HG03175 (cell line): ENCODE measurements around the gene INVS.
"Not testable (repeated sequence)": the region's sequence is repeated elsewhere in the genome, so short reads cannot be mapped to it uniquely, and the experiment has no call there.

Experiments
- ATAC-seq: cut with Tn5 transposase; IDR thresholded peaks from one replicate; pipeline ENCODE4 v1.9.1; 2021; ENCODE audit warnings: mild to moderate bottlenecking, moderate library complexity; ENCODE audit not compliant: unreplicated experiment

INVS gene

DNA sequence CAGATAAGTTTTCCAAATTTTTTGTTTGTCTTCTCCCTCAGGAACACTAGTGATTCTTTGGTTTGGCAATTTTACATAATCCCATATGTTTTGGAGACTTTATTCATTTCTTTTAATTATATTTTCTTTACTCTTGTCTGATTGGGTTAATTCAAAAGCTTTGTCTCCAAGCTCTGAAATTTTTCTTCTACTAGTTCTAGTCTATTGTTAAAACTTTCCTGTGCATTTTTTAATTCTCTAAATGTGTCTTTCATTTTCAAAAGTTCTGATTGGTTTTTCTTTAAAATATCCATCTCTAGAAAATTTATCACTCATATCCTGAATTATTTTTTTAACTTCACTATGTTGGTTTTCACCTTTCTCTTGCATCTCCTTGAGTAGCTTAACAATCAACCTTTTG lies 92.2 kb downstream of the INVS start:
- ATAC-seq = no peak

DNA sequence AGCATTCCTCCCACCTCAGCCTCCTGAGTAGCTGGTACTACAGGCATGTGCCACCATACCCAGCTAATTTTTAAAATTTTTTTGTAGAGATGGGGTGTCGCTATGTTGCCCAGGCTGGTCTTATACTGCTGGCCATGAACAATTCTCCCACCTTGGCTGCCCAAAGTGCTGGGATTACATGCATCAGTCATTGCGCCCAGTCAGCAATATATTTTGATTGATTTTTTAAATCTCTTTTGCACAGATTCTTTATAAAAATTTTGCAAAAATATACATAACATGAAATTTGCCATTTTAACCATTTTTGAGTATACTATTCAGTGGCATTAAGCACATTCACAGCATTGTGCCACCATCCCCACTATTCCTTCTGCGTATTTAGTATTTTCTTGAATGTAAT lies 94.0 kb downstream of the INVS start:
- no peak for ATAC-seq

DNA sequence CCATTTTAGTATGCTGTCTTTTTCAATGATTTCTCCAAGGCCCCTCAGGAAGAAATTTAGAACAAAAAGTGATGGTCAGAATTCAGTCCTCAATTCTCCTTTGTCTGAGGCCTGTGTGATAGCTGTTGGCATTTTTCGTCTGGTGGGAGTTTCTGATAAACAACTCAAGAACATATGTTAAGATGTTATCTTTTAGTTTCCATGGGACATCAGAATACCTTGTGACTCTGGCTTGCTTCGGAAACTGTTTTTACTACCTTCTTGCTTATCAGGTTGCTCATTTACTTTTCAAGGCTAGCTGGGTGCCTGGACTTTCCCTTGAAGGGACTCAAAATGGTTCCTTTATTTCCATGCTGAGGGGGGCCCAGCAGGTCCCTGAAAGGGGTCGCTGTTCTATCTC lies 97.2 kb downstream of the INVS start:
- no peak for ATAC-seq

DNA sequence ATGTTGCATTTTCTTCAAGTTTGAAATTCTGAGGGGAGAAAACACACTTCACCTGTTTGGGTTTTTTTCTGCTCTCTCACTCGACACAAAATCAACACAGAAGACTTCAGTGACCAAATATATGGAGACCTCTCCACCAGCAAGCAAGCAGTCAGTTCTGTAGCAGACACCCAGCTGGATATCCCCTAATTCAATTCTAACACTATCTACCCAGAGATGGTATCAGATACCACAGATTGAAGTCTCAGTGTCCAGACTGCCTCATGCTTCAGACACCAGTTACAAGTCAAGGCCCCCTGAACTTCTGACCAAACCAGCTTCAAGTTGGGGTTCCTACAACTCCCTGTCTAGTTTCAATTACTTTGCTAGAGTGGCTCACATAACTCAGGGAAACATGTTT lies 97.8 kb downstream of the INVS start:
- ATAC-seq = no peak

DNA sequence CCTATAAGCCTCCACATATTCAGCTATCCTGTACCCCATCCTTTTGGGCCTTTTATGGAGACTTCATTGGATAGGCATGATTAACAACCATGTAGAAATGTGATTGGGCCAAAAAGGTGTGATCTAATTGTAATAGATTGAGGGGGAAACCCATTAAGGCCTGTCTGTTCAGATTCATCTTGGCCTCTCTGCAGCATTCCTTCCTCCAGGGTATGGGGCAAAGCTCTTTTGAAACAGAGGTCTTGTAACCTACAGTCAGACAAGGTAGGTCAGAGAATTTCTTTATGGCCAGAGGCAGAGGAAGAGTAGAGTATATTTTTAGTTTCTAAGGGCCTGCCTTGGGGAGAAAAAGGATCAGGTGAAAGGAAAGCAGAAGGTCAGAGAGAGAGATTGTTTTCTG lies 98.5 kb downstream of the INVS start:
- no peak for ATAC-seq

DNA sequence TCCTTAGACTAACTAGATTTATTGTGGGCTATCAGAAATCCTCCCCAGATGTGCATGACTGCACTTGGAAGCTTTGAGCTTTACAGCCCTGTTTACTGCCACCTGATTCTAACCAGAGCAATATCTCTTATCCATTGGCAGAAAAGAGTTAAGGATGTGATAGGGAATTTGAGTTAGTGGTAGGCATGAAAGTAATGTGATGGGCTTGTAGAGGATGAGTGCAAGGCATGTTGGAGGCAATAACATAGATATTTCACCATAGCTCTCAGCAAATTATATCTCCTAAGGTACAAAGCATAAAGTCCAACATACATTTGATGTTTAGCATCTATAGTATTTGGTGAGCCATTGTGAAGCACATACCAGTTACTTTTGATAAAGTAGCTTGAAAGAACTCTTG lies 103.8 kb downstream of the INVS start:
- ATAC-seq = no peak

DNA sequence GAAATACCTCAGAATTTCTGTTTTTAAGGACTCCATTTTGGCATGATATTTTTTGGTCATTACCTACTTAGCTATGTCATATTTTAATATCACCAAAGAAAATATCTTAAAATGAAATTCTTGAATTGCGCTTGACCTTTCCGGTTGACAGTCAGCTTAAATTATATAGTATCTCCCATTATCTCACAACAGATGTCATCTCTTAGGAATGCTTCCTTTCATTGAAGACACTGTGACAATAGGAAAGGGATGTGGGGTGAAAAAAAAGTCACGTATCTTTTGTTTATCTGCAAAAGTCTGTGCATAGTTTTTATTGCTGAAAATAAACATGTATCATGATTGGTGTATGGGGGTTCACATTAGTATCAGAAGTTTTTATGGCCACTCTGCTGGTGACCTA lies 105.8 kb downstream of the INVS start:
- ATAC-seq = no peak

DNA sequence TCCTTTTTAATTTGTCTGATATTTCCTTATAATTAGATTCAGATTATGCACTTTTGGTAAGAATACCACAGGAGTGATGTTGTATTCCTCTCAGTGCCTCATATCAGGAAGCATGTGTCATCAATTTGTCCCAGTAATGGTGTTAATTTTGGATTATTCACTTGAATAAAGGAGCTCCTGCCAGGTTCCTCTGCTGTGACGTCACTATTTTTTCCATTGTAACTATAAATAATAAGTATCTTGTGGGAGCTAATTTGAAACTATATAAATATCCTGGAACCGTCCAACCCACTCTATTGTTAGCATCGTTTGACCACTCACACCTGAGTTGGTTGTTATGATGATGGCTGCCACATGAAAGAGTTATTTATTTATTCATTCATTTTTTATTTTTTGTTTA lies 107.9 kb downstream of the INVS start:
- ATAC-seq = no peak

DNA sequence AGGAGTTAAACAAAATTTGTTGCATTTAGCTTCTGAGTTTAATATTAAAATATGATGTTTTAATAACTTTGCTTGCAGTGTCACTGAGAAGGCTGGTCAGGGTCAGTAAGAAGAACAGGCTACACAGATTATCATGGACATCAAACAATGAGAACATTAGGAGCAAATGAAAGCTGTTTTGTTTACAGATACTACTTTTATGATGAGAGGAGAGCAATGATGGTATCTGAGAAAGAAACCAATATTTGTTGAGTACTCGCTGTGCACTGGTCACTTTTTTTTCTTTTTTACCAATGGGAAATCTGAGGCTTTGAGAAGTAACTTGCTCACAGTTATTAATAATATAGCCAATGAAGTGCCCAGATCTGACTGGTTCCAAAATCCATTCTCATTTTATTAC lies 109.6 kb downstream of the INVS start:
- no peak for ATAC-seq

DNA sequence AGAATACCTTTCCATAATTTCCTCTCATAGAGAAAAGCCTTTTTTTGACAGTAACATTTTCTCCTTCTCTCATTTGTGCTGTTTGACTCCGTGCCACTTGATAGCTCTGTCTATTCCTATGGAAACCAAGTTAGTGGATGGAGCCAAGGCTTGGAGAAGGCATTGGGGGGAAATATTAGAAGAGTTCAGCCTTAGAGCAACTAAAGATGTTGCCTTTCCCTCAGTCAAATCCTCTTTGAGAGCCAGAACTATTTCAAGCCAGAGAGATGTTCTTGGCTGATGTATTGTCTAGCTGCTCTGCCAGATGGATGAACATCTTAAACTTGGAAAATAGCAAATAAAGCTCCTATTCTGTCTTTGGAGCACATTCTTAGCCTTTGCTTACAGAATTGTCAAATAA lies 112.4 kb downstream of the INVS start:
- ATAC-seq = no peak

DNA sequence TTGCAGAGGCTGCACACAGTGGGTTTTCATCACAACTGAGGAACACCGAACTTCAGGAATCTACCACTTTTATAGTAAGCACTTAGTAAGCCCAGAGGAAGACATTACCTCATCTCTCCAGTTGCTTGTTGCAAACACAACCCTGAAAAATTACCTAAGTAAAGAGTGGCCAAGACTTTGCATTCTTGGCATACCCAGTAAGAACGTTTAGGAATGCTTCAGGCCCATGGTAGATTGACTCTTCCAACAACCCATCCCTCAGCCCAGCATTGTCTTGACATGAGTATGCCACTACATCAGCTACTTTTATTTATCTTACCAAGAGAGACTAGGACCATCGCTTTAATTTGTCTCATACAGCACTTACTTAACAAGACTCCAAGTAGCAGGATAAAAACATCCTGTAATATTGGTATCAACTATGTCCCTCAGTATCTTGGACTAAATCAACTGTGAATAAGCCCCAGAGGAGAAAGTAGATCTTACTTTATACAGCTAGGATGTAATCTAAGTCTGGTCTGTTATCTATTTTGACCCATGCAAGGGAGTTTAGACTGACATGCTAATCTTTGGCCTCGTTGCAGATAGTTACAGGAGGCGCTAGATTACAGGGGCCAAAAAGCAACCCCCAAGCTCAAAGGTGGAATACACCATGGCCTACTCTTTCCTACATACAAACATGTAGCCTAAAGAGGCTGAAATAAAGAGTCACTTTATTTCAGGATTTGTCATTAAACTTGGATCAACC lies 114.9 kb downstream of the INVS start:
- no peak for ATAC-seq

DNA sequence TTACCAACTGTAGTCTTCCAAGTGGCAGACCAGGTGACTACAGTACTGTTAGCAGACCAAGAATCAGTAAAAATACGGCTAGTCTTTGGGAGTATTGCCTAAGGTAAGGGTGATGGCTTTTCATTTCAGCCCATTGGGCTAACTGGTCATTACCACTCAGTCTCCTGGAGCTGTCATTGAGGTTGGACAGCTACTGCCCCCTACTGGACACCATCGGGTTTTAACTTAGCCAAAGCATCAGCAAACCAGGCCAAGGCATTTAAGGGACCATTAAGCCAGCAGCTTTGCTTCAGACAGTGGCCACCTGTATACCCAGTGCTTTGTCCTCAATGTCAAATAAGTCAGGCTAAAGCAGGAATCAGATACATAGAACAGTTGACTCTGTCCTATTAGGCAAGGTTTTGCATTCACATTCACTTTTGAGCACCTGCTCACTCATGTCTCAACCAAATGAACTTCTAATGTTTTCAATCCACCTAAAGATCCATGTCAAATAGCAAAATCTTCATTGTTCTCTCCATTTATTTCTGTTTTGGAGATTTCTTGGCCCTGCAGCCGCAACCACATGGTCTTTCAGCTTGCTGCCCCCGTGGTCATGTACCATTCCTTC lies 117.2 kb downstream of the INVS start:
- peak; percentile 77 for ATAC-seq

DNA sequence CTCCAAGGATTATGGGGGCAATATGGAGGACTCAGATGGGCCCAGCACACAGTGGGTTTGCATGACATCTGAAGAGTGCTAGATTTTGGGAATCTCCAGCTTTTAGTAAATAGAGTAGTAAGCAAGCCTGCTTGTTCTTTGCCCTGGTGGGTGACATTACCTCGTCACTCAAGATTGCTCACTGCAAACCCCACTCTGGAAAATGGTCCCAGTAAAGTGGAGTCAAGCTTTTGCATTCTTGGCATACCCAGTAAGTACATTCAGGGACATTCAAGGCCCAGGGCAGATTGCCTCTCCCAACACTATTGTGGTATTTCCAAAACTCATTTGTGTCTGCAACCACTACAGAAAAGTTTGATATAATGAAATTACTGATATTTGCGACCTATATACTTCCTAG lies 118.5 kb downstream of the INVS start:
- no peak for ATAC-seq

DNA sequence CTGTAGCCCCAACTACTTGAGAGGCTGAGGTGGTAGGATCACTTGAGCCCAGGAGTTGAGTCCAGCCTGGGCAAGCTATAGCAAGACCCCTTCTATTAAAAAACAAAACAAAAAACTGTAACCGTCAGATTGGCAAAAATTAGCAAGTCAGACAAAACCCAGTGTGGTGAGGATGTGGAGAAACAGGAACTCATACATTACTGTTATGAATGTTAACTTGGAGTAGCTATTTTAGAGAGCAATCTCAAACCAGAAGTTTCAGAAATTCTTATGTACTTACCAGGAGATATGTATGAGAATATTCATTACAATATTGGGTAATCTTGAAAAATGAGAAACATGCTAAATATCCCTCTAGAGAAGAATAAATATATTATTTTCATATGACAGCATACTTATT lies 120.3 kb downstream of the INVS start:
- peak; percentile 73 for ATAC-seq

DNA sequence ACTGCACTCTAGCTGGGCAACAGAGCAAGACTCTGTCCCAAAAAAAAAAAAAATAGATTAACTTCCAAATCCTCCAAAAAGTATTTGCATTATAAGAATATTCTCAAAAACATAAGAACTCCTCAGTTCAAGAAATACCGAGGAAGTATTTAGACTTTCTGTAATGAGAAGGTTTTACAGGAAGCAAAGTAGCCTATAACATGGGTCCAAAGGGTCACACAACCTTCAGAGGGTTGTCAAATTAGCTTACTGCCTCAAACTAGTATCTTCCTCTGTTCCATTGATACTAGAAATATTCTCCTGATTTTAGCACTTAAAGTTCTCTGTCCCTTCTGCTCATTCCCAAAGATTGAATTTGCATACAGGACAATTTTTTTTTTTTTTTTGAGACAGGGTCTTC lies 121.9 kb downstream of the INVS start:
- no peak for ATAC-seq

DNA sequence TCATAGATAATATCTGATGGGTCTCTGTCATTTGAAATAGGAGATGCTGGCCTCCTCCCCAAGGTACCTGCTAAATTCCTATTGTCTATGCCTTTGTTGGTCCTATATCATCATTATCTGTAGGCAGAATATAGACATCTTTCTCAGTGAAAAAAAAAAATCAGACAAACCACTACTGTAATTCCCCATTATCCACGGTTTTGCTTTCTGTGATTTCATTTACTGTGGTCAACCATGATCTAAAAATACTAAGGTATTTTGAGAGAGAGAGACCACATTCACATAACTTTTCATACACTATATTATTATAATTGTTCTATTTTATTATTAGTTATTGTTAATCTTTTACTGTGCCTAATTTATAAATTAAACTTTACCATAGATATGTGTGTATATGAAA lies 122.5 kb downstream of the INVS start:
- ATAC-seq = no peak

DNA sequence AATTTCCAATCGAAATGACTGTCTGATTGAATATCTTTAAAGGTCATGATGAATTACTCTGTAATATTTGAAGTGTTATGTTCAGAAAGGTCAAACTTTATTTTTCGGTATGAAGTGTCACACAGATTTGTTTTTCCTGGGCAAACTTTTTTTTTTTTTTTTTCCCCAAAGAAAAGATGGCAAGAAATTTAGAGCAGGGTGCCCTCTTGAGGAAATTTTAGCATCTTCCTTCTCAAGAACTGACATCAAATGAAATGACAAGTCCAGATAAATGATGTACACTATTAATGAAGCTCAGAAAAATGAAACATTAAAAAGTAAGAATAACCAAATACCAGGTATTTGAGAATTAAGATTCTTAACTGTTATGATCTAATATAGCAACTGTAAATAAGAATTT lies 123.6 kb downstream of the INVS start:
- no peak for ATAC-seq

DNA sequence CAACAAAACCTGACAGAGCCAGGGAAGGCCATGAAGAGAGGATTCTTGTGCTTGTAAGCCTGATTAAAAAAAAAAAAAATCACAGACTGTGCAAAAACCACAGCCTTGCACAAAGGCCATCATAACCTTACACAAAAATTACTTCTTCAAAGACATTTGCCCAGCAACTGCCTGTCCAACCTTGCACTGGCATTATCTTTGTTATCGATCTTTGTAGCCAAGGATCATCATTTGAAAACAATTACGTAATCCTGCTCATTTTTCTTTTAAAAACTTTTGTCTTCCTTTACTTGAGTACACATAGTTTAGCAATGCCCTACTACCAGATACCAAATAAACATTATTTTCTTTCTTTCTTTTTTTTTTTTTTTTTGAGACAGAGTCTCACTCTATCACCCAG lies 128.6 kb downstream of the INVS start:
- no peak for ATAC-seq

DNA sequence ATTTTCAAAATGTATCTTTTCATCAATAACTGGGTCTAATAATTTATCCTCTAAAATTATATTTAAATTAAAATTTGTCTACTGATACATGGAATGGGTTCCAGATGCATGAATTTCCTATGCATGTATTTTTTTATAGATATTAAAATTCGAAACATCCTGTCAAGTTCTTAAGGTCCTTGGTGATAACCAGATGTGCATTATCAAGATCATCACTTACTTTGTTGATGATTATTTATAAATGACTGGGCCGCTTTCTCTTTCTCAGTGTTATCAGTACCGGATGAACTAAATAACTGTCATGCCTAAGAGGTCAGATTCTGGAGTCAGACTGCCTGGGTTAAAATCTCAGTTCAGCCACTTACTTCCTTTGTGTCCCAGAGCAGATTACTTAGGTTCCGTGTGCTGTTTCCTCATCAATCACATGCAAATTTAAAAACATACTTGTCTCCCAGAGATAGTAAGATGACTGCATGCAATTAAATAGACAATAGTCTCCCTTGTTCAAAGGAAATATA lies 129.4 kb downstream of the INVS start:
- no peak for ATAC-seq

DNA sequence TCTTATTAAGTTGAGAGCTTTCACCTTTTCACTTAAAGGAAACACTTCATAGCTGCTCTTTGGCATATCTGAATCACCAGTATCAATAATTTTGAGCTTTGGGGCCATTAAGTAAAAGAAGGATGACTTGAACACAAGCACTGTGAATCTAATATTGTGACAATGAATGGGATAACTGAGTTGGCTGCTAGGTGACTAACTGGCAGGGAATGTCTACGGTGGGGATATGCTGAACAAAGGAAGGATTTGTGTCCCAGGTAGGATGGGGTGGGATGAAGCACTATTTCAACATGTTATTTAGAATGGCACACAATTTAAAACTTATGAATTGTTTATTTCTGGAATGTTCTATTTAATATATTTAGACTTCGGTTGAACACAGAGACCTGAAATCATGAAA lies 130.1 kb downstream of the INVS start:
- no peak for ATAC-seq

DNA sequence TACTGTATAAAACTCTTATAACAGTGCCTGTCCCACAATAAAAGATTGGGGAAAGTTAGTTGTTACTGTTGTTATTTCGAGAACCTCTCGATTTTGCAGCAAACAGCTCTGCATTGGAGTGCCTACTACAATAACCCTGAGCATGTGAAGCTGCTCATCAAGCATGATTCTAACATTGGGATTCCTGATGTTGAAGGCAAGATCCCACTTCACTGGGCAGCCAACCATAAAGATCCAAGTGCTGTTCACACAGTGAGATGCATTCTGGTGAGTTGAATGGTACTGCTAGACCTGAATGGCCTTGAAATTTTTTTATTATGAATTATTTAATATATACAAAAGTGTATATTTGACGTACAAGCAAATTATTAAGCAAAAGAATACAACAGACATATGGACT lies 130.5 kb downstream of the INVS start:
- no peak for ATAC-seq

DNA sequence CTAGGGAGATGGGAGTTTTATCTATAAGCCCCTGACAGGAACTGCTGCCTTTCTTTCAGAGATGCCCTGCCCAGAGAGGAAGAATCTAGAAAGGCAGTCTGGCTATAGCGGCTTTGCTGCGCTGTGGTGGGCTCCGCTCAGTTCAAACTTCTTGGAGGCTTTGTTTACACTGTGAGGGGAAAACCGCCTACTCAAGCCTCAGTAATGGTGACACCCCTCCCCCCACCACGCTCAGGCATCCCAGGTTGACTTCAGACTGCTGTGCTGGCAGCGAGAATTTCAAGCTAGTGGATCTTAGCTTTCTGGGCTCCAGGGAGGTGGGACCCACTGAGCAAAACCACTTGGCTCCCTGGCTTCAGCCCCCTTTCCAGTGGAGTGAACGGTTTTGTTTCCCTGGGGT lies 137.9 kb downstream of the INVS start:
- ATAC-seq = not testable (repeated sequence)

DNA sequence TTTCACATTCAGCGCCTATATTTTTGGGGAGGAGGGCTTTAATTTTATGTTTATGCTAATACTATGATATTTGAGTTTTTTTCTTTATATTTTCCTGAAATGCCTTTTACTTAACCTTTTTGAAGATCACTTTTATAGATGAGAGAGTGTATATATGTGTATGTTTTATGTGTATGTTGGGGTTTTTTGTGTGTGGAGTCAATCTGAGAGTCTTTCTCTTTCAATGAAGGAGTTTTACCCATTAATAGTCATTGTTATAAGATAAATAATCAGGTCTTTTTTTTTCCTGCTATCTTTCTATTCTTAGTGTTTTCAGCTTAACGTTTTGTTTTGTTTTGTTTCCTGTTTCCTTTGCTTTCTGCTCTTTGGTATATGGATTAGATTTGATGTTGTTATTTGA lies 141.5 kb downstream of the INVS start:
- ATAC-seq = no peak
